GM15510 (cell line): ENCODE measurements around the gene RHEB.

ENCODE experiments used
- POLR2A ChIP-seq: IDR thresholded peaks from 3 replicates; pipeline ENCODE4 v1.6.1; 2011; ENCODE audit warnings: borderline replicate concordance; ENCODE audit not compliant: insufficient read length; ENCODE audit errors: extremely low read depth

RHEB gene

GRCh38 chr7:151493083-151493482, 26.6 kb downstream of the RHEB start:
- TF ChIP-seq POLR2A, result no peak

GRCh38 chr7:151491859-151492258, 27.8 kb downstream of the RHEB start:
- no peak for TF ChIP-seq POLR2A

- TF ChIP-seq POLR2A, result no peak
Measured at GRCh38 chr7:151490456-151491105, 29.1 kb downstream of the RHEB start.

GRCh38 chr7:151489498-151489897, 30.2 kb downstream of the RHEB start:
- no peak for TF ChIP-seq POLR2A

GRCh38 chr7:151488096-151488495, 31.6 kb downstream of the RHEB start:
- TF ChIP-seq POLR2A, result no peak

- TF ChIP-seq POLR2A, result no peak
Measured at GRCh38 chr7:151487228-151487627, 32.5 kb downstream of the RHEB start.

GRCh38 chr7:151486074-151486473, 33.6 kb downstream of the RHEB start:
- no peak for TF ChIP-seq POLR2A

GRCh38 chr7:151484971-151485707, 34.6 kb downstream of the RHEB start:
- no peak for TF ChIP-seq POLR2A

GRCh38 chr7:151483711-151483983, 36.0 kb downstream of the RHEB start:
- no peak for TF ChIP-seq POLR2A

- TF ChIP-seq POLR2A, result no peak
Measured at GRCh38 chr7:151482883-151483710, 36.6 kb downstream of the RHEB start.

- TF ChIP-seq POLR2A, result no peak
Measured at GRCh38 chr7:151481650-151482505, 37.8 kb downstream of the RHEB start.

GRCh38 chr7:151477867-151478266, 41.8 kb downstream of the RHEB start:
- TF ChIP-seq POLR2A, result no peak

- TF ChIP-seq POLR2A, result no peak
Measured at GRCh38 chr7:151472644-151473380, 46.9 kb downstream of the RHEB start.

- no peak for TF ChIP-seq POLR2A
Measured at GRCh38 chr7:151470711-151471110, 49.0 kb downstream of the RHEB start.
